ENCODE measurements around the gene TOMT.

- TF ChIP-seq CTCF (IDR thresholded peaks at IDR 0.05) (no peak), KDM5A (IDR thresholded peaks at IDR 0.05) (no peak), POLR2A (IDR thresholded peaks at IDR 0.05; ENCODE audit: low read length) (no peak), BCL3 (IDR thresholded peaks at IDR 0.05) (no peak), POLR2AphosphoS2 (conservative IDR thresholded peaks at IDR 0.05; ENCODE audit: low read length) (no peak)
These were observed 33.8 kb downstream of the TOMT start for GRCh38 chr11:72139500-72139899.
